Neural progenitor cell (in vitro differentiated cells): ENCODE results near the gene ZNF772.

ENCODE experiments used
- CTCF ChIP-seq: fragments of 200-600 bp; sonication (generic); IDR thresholded peaks from 2 replicates; pipeline ENCODE4 v1.5.1; 2017; ENCODE audit warnings: antibody characterized with exemption, mild to moderate bottlenecking
- EZH2 ChIP-seq: fragments of 200-600 bp; sonication (generic); IDR thresholded peaks from 2 replicates; pipeline ENCODE4 v1.6.1; 2017; ENCODE audit warnings: antibody characterized with exemption, mild to moderate bottlenecking, moderate library complexity
- EZH2phosphoT487 ChIP-seq: fragments of 200-600 bp; sonication (generic); IDR thresholded peaks from 2 replicates; pipeline ENCODE4 v1.6.1; 2017; ENCODE audit warnings: antibody characterized with exemption

DNA sequence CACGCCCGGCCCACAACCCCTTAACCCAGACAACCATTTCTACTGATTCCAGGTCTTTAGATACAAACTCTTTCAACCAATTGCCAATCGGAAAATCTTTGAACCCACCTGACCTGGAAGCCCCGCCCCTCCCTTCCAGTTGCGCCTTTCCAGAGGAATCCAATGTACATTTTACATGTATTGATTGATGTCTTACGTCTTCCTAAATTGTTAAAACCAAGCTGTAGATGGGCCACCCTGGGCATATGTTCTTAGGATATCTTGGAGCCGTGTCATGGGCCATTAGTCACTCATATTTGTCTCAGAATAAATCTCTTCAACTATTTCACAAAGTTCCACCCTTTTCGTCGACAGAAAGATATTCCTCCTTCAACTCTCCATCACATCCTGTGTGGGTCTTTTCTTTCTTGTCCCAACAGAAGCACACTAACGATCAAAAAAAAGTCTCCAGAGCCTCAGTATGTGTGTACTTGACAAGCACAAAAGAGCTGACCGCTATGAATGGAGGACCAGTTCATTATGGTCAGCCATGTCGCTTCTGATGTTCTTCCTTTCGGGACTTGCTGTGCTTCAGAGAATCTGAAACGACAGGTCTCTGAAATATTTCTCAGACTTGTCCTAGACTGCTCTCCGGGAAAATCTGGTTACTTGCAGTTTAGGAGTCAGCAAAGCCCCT is 42.8 kb downstream of the ZNF772 start:
- TF ChIP-seq EZH2 (no peak), CTCF (no peak), EZH2phosphoT487 (no peak)
